Pancreas (tissue), 10 donors: ENCODE results near the gene AOPEP. TPM values are rescaled to one million over a fixed set of nuclear protein-coding genes. Genes with fewer than 3 reads are reported as not detected.

Source experiments
- ATAC-seq, 4 donors: fragments of 200-7000 bp; cut with Tn5 transposase; one replicate each; pipeline versions ENCODE4 v1.8.0 to v1.9.1; 2020; ENCODE audit warnings: mild to moderate bottlenecking in 4 of 4, moderate library complexity in 4 of 4
- DNase-seq, 6 donors: peaks; one replicate each; pipeline ENCODE4 v3.0.0-alpha.2; 2020
- FAIRE-seq: peaks from 2 replicates; lab custom pipeline; 2012; peaks lifted over from hg19 to GRCh38; lab: Jason Lieb, UNC
- H3K27ac ChIP-seq, 4 donors: fragments of 200-600 bp; sonication (generic); 1 replicate in 3 of 4; 2 replicates in 1 of 4; pipeline versions ENCODE4 v1.5.0 to v1.8.0; 2020
- H3K27me3 ChIP-seq, 4 donors: fragments of 200-600 bp; one replicate each; pipeline ENCODE4 v1.8.0; 2021
- H3K36me3 ChIP-seq, 3 donors: fragments of 200-600 bp; sonication (generic) in 1 of 3; one replicate each; pipeline versions ENCODE4 v1.5.0 to v1.8.0; 2020 to 2021
- H3K4me1 ChIP-seq, 3 donors: fragments of 200-600 bp; one replicate each; pipeline ENCODE4 v1.8.0; 2021
- H3K4me3 ChIP-seq, 4 donors: fragments of 200-600 bp; sonication (generic) in 2 of 4; one replicate each; pipeline versions ENCODE4 v1.5.0 to v1.8.0; 2020 to 2021
- H3K9me3 ChIP-seq, 4 donors: fragments of 200-600 bp; one replicate each; pipeline ENCODE4 v1.8.0; 2021
- WGBS, 2 donors: extraction: QIAGEN DNeasy Blood & Tissue Kit; methylation state at CpG; one replicate each; pipeline ENCODE4 v1.1.7; 2013; 5-methylcytosine and 5-hydroxymethylcytosine counted together
- intact Hi-C, 3 donors: fragments of 100-400 bp; cut with DNase I; formaldehyde crosslinking; loops; one replicate each; pipeline versions ENCODE4 v1.11.1 to v1.14.2; 2022
- polyA plus RNA-seq, 2 donors: library from polyadenylated mRNA; stranded (reverse); fragments of 200-250 nt; gene quantifications; one replicate each; pipeline ENCODE4 v1.2.3, GENCODE V29; 2013
- total RNA-seq, 6 donors: library from RNA; stranded (reverse); fragmentation: NEBNext Ultra II Directional in 4 of 6; extraction: Animal tissue kit (Norgen Biotek cat#: 25700) in 4 of 6; gene quantifications; one replicate each; pipeline versions ENCODE4 v1.2.1 to v1.2.4, GENCODE V29; 2021 to 2023
- TF ChIP-seq, protein P1 (sequence below), 4 donors: fragments of 200-600 bp; sonication (generic) in 3 of 4; IDR thresholded peaks; one replicate each; pipeline versions ENCODE4 v1.5.0 to v1.8.0; 2021; ENCODE audit warnings: antibody characterized with exemption in 4 of 4
- donor health status: healthy with polysubstance abuse.
- donor health status: DM: no; HTN: no; CAD: no; lungs with moderate emphysema.
- donor health status: DM: no; HTN: no; CAD: no.
- donor health status: control.
- donor health status: control.
- donor health status: Bipolar disorder and iron deficiency.
- donor health status: DM: yes; HTN: yes; CAD: no.
- donor health status: DM: no; HTN: no; CAD: no.
- donor health status: DM: no; HTN: no; CAD: no.
- donor health status: DM: yes; HTN: yes; CAD: no.

AOPEP gene
- total and polyA plus RNA-seq, 8 donors: 50.5 to 140 (median 76.7) TPM

DNA sequence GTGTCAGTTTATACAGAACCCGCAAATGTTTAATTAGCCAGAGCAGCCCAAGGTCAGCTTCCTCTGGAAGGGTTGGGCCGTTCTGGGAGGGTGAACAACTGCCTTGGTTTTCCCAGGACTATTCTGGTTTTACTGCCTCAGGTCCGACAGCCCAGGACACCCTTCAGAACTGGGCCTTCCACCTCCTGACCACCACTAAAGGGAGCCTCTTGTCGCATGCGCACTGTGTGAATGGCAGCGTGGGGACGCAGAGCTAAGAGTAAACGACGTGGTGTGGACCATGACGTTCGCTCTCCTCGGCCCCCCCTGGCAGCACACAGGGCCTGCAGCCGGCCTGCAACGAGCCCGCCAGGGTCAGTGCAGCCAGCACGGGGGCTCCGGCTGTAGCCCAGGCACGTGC, 376.1 kb downstream of the AOPEP start:
- intact Hi-C loops: no loop called here
- DNase-seq (peak in 3 of 6 donors; percentile 30 to 63 (median 58)), ATAC-seq (peak; percentile 27 to 66 (median 47)), FAIRE-seq (no peak)
- peaks cover 29 to 51% (median 42%) of the 10 kb centered on the region in 3 donors for H3K4me1 ChIP-seq
- H3K36me3 ChIP-seq: peaks cover 0 to 3% (median 0%) of the 10 kb centered on the region in 3 donors
- WGBS, 2 donors: 48 to 49% methylated on average over 18 of the region's 18 CpGs
- no peaks in the 10 kb centered on the region for H3K9me3 ChIP-seq
- H3K27me3 ChIP-seq: no peaks in the 10 kb centered on the region
- H3K27ac ChIP-seq: peak overlapping the region in 3 of 4 donors; percentile 13 to 73 (median 41)
- TF ChIP-seq, protein P1, sequence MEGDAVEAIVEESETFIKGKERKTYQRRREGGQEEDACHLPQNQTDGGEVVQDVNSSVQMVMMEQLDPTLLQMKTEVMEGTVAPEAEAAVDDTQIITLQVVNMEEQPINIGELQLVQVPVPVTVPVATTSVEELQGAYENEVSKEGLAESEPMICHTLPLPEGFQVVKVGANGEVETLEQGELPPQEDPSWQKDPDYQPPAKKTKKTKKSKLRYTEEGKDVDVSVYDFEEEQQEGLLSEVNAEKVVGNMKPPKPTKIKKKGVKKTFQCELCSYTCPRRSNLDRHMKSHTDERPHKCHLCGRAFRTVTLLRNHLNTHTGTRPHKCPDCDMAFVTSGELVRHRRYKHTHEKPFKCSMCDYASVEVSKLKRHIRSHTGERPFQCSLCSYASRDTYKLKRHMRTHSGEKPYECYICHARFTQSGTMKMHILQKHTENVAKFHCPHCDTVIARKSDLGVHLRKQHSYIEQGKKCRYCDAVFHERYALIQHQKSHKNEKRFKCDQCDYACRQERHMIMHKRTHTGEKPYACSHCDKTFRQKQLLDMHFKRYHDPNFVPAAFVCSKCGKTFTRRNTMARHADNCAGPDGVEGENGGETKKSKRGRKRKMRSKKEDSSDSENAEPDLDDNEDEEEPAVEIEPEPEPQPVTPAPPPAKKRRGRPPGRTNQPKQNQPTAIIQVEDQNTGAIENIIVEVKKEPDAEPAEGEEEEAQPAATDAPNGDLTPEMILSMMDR (IDR thresholded peaks at IDR 0.05): no peak
- no peak overlapping the region for H3K4me3 ChIP-seq

DNA sequence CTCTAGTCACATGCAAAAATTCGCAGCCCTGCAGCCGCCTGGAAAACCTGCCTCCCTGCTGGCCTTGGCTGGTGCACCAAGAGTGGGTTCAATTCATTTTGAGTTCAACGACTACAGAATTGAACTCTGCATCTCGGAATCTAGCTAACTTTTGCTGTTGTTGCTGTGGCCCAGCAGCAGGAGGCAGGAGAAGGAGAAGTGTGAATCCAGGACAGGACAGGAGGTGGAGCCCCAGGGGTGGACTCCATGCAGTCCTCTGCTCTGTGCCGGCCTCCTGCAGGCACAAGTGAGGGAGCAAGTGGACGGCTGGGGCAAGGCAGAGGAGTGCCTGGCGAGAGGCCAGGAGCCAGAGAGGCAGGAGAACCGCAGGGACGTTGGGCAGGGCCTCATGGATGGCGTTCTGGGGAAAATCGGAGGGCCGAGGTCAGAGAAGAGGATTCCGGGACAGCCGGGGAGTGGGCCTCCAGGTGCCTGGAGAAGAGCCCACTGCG, 376.8 kb downstream of the AOPEP start:
- 71 to 75% methylated on average over 15 of the region's 15 CpGs for WGBS, 2 donors

DNA sequence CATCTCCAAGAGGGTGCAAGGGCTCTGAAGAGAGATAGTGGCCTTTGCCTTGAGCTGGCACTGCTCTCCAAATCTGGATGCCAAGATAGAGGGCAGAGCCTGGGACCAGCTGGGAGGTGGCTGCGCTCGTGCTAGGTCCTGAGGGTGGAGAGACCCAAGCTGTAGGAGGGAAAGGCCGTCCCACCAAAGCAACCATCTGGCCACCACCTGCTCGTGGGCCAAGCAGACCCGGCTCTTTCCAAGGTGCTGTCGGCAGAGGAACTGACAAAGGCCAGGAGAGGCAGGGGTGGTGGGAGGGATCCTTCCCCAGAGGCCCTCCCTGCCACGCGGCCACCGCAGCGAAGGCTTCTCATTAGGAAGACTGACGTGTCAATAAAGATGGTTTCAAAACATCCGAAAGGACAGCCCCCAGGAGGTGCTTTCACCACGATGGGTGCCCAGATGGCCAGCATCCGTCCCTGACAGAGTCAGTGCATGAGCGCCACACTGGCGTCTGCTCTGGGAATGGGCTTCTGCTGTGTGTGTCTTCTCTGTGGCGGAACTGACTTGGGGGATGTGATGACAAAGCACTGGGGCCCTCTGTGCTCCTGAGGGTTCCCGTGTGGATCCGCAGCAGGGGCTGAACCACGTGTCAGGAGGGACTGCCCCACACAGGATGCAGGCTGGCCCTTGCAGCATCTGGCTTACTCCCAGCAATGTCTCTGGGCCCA, 377.5 kb downstream of the AOPEP start:
- Histone ChIP-seq H3K9me3 (no peaks in the 10 kb centered on the region), H3K27ac (no peak overlapping the region), H3K4me3 (no peak overlapping the region), H3K27me3 (no peaks in the 10 kb centered on the region), H3K4me1 (peaks cover 29 to 43% (median 40%) of the 10 kb centered on the region in 3 donors), H3K36me3 (peaks cover 0 to 5% (median 0%) of the 10 kb centered on the region in 3 donors)
- no peak for FAIRE-seq
- intact Hi-C loops: no loop called here
- TF ChIP-seq, protein P1 (IDR thresholded peaks at IDR 0.05): no peak
- ATAC-seq: peak in 1 of 4 donors; percentile 4
- DNase-seq: peak in 2 of 6 donors; percentile 39 to 50
- 73% methylated on average over 20 of the region's 20 CpGs for WGBS, 2 donors

More for the DNA sequence above, 376.8 kb downstream of the AOPEP start:
- no peak for FAIRE-seq
- no peak for ATAC-seq
- peak in 2 of 6 donors; percentile 60 to 74 for DNase-seq
- Histone ChIP-seq H3K36me3 (peaks cover 0 to 3% (median 0%) of the 10 kb centered on the region in 3 donors), H3K4me1 (peaks cover 29 to 49% (median 42%) of the 10 kb centered on the region in 3 donors), H3K27ac (no peak overlapping the region), H3K9me3 (no peaks in the 10 kb centered on the region), H3K27me3 (no peaks in the 10 kb centered on the region), H3K4me3 (no peak overlapping the region)
- TF ChIP-seq, protein P1 (IDR thresholded peaks at IDR 0.05): no peak
- intact Hi-C loops: no loop called here

DNA sequence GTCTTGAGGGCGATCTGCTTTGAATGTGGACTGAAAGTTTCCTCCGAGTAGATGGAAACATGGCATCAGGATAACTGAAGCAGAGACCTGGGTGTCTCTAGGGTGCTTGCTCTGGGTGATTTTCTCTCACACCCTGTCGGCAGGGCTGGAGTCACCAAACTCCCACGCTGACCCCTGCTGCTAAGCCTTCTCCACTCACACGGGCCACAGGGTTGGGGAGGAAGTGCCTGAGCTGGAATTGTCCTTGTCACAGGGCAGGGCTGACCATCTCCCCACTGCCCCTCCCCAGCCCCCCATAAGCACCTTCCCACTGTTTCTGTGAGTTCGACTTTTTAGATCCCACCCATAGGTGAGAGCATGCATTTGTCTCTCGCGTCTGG, 378.1 kb downstream of the AOPEP start:
- Histone ChIP-seq H3K27ac (no peak overlapping the region), H3K4me3 (no peak overlapping the region), H3K36me3 (peaks cover 0 to 10% (median 2%) of the 10 kb centered on the region in 3 donors), H3K27me3 (no peaks in the 10 kb centered on the region), H3K4me1 (peaks cover 29 to 43% (median 36%) of the 10 kb centered on the region in 3 donors), H3K9me3 (no peaks in the 10 kb centered on the region)
- DNase-seq: no peak
- FAIRE-seq: no peak
- TF ChIP-seq, protein P1 (IDR thresholded peaks at IDR 0.05): no peak
- ATAC-seq: no peak
- 77 to 84% methylated on average over 8 of the region's 8 CpGs for WGBS, 2 donors
- intact Hi-C loops: no loop called here
